Central memory CD8-positive, alpha-beta T cell (primary cell): Measurements from ENCODE around the gene ARID5B.
"Not testable (repeated sequence)": the region's sequence is repeated elsewhere in the genome, so short reads cannot be mapped to it uniquely, and the experiment has no call there.

Experiments
- ATAC-seq: fragments of 150-1000 bp; cut with Tn5 transposase; replicated peaks from 2 replicates; pipeline ENCODE4 v1.10.0; 2022; ENCODE audit warnings: mild to moderate bottlenecking, moderate FRiP score, moderate number of reproducible peaks; ENCODE audit not compliant: poor library complexity, severe bottlenecking; ENCODE audit errors: extremely low read depth
- DNase-seq, 2 donors: peaks; one replicate each; pipeline ENCODE4 v3.0.0; 2021; ENCODE audit warnings: low spot score in 2 of 2
- H3K27ac Mint-ChIP-seq: one replicate; pipeline ENCODE4 v1.8.0; 2022; ENCODE audit warnings: low read depth, mild to moderate bottlenecking, moderate library complexity, mixed read lengths
- H3K27me3 Mint-ChIP-seq: one replicate; pipeline ENCODE4 v1.8.0; 2022; ENCODE audit warnings: mixed read lengths
- H3K36me3 Mint-ChIP-seq: one replicate; pipeline ENCODE4 v1.8.0; 2022; ENCODE audit warnings: mild to moderate bottlenecking, moderate library complexity, mixed read lengths; ENCODE audit not compliant: insufficient read depth
- H3K4me1 Mint-ChIP-seq: one replicate; pipeline ENCODE4 v1.8.0; 2022; ENCODE audit warnings: mixed read lengths
- H3K4me3 Mint-ChIP-seq: one replicate; pipeline ENCODE4 v1.8.0; 2022; ENCODE audit warnings: mild to moderate bottlenecking, moderate library complexity, mixed read lengths
- H3K9me3 Mint-ChIP-seq: one replicate; pipeline ENCODE4 v1.8.0; 2022; ENCODE audit warnings: mixed read lengths

Gene ARID5B

GRCh38 chr10:62025134-62025794, 123.8 kb downstream of the ARID5B start:
- Mint-ChIP-seq H3K27ac (no peak overlapping the region), H3K4me3 (no peak overlapping the region), H3K36me3 (no peaks in the 10 kb centered on the region), H3K27me3 (no peaks in the 10 kb centered on the region), H3K9me3 (no peaks in the 10 kb centered on the region), H3K4me1 (peaks cover 59% of the 10 kb centered on the region)
- DNase-seq (no peak), ATAC-seq (no peak)

GRCh38 chr10:62025901-62026879, 124.7 kb downstream of the ARID5B start:
- DNase-seq, result no peak
- no peak overlapping the region for H3K4me3 Mint-ChIP-seq
- no peaks in the 10 kb centered on the region for H3K27me3 Mint-ChIP-seq
- H3K27ac Mint-ChIP-seq, result peak overlapping the region; percentile 16
- H3K36me3 Mint-ChIP-seq, result no peaks in the 10 kb centered on the region
- ATAC-seq, result no peak
- H3K9me3 Mint-ChIP-seq, result no peaks in the 10 kb centered on the region
- peaks cover 53% of the 10 kb centered on the region for H3K4me1 Mint-ChIP-seq

- H3K36me3 Mint-ChIP-seq, result no peaks in the 10 kb centered on the region
- H3K27me3 Mint-ChIP-seq, result no peaks in the 10 kb centered on the region
- peaks cover 41% of the 10 kb centered on the region for H3K4me1 Mint-ChIP-seq
- H3K9me3 Mint-ChIP-seq, result no peaks in the 10 kb centered on the region
- H3K27ac Mint-ChIP-seq, result no peak overlapping the region
- H3K4me3 Mint-ChIP-seq, result no peak overlapping the region
- ATAC-seq (no peak), DNase-seq (no peak)
Observed at GRCh38 chr10:62027841-62028501, 126.5 kb downstream of the ARID5B start.

- peaks cover 41% of the 10 kb centered on the region for H3K4me1 Mint-ChIP-seq
- H3K9me3 Mint-ChIP-seq, H3K36me3 Mint-ChIP-seq, H3K27ac Mint-ChIP-seq, DNase-seq, ATAC-seq, H3K4me3 Mint-ChIP-seq, H3K27me3 Mint-ChIP-seq: not testable (repeated sequence)
Observed at GRCh38 chr10:62028502-62028842, 127.0 kb downstream of the ARID5B start.

- no peaks in the 10 kb centered on the region for H3K9me3 Mint-ChIP-seq
- no peaks in the 10 kb centered on the region for H3K27me3 Mint-ChIP-seq
- peaks cover 38% of the 10 kb centered on the region for H3K4me1 Mint-ChIP-seq
- ATAC-seq (no peak), DNase-seq (no peak)
- no peak overlapping the region for H3K27ac Mint-ChIP-seq
- no peak overlapping the region for H3K4me3 Mint-ChIP-seq
- no peaks in the 10 kb centered on the region for H3K36me3 Mint-ChIP-seq
Observed at GRCh38 chr10:62029401-62029800, 127.9 kb downstream of the ARID5B start.

GRCh38 chr10:62031507-62031906, 130.0 kb downstream of the ARID5B start:
- H3K27me3 Mint-ChIP-seq, result no peaks in the 10 kb centered on the region
- no peak overlapping the region for H3K4me3 Mint-ChIP-seq
- no peaks in the 10 kb centered on the region for H3K36me3 Mint-ChIP-seq
- no peak for DNase-seq
- peaks cover 25% of the 10 kb centered on the region for H3K4me1 Mint-ChIP-seq
- H3K27ac Mint-ChIP-seq, result no peak overlapping the region
- no peaks in the 10 kb centered on the region for H3K9me3 Mint-ChIP-seq
- no peak for ATAC-seq

- no peak overlapping the region for H3K4me3 Mint-ChIP-seq
- no peaks in the 10 kb centered on the region for H3K9me3 Mint-ChIP-seq
- H3K27ac Mint-ChIP-seq, result peak overlapping the region; percentile 13
- H3K36me3 Mint-ChIP-seq, result no peaks in the 10 kb centered on the region
- ATAC-seq (peak; percentile 46), DNase-seq (no peak)
- H3K27me3 Mint-ChIP-seq, result no peaks in the 10 kb centered on the region
- peaks cover 21% of the 10 kb centered on the region for H3K4me1 Mint-ChIP-seq
Observed at GRCh38 chr10:62033125-62033524, 131.6 kb downstream of the ARID5B start.

- ATAC-seq, result no peak
- Mint-ChIP-seq H3K4me3 (no peak overlapping the region), H3K4me1 (peaks cover 25% of the 10 kb centered on the region), H3K27ac (no peak overlapping the region), H3K9me3 (no peaks in the 10 kb centered on the region), H3K36me3 (peaks cover 2% of the 10 kb centered on the region), H3K27me3 (no peaks in the 10 kb centered on the region)
- DNase-seq, result no peak
Observed at GRCh38 chr10:62034096-62034640, 132.7 kb downstream of the ARID5B start.

- no peak for ATAC-seq
- H3K27ac Mint-ChIP-seq, result no peak overlapping the region
Observed at GRCh38 chr10:62036186-62037081, 134.9 kb downstream of the ARID5B start.

GRCh38 chr10:62037166-62037831, 135.8 kb downstream of the ARID5B start:
- peaks cover 5% of the 10 kb centered on the region for H3K36me3 Mint-ChIP-seq
- no peaks in the 10 kb centered on the region for H3K9me3 Mint-ChIP-seq
- no peaks in the 10 kb centered on the region for H3K27me3 Mint-ChIP-seq
- H3K4me1 Mint-ChIP-seq, result peaks cover 43% of the 10 kb centered on the region
- H3K27ac Mint-ChIP-seq, result peak overlapping the region; percentile 38
- no peak for ATAC-seq
- DNase-seq, result no peak
- no peak overlapping the region for H3K4me3 Mint-ChIP-seq

More at GRCh38 chr10:62036186-62037081, 134.9 kb downstream of the ARID5B start:
- Mint-ChIP-seq H3K27me3 (no peaks in the 10 kb centered on the region), H3K9me3 (no peaks in the 10 kb centered on the region), H3K4me3 (no peak overlapping the region), H3K4me1 (peaks cover 38% of the 10 kb centered on the region), H3K36me3 (peaks cover 4% of the 10 kb centered on the region)
- DNase-seq, result no peak

GRCh38 chr10:62037890-62038608, 136.6 kb downstream of the ARID5B start:
- ATAC-seq (no peak), DNase-seq (no peak)
- no peak overlapping the region for H3K4me3 Mint-ChIP-seq
- peak overlapping the region; percentile 38 for H3K27ac Mint-ChIP-seq
- peaks cover 45% of the 10 kb centered on the region for H3K4me1 Mint-ChIP-seq
- no peaks in the 10 kb centered on the region for H3K9me3 Mint-ChIP-seq
- peaks cover 6% of the 10 kb centered on the region for H3K36me3 Mint-ChIP-seq
- H3K27me3 Mint-ChIP-seq, result no peaks in the 10 kb centered on the region
